WERI-Rb-1 (cell line): ENCODE results near the gene LRRC31.

Source experiments
- DNase-seq: peaks from one replicate; pipeline ENCODE4 v3.0.0-alpha.2; 2020
- H3K27ac ChIP-seq: fragments of 250-450 bp; sonication (Bioruptor Pico); 2 replicates; pipeline ENCODE4 v1.5.1; 2020; ENCODE audit warnings: mild to moderate bottlenecking, moderate library complexity
- H3K27me3 ChIP-seq: fragments of 250-450 bp; sonication (Bioruptor Pico); 2 replicates; pipeline ENCODE4 v1.5.1; 2021; ENCODE audit warnings: mild to moderate bottlenecking, low read depth, moderate library complexity; ENCODE audit not compliant: insufficient read depth, severe bottlenecking
- H3K36me3 ChIP-seq: fragments of 250-450 bp; sonication (Bioruptor Pico); 2 replicates; pipeline ENCODE4 v1.5.1; 2020; ENCODE audit warnings: mild to moderate bottlenecking, moderate library complexity
- H3K4me3 ChIP-seq: 2 replicates; pipeline ENCODE4 v1.5.1; 2011; ENCODE audit warnings: low read depth, mild to moderate bottlenecking, control low read depth, low read length
- H3K9me3 ChIP-seq: fragments of 250-450 bp; sonication (Bioruptor Pico); 2 replicates; pipeline ENCODE4 v1.5.1; 2021; ENCODE audit warnings: mild to moderate bottlenecking, moderate library complexity; ENCODE audit not compliant: severe bottlenecking
- CTCF ChIP-seq: IDR thresholded peaks from 2 replicates; pipeline ENCODE4 v1.5.1; 2011; ENCODE audit warnings: low read depth, mild to moderate bottlenecking, control low read depth, inconsistent platforms, low read length

The LRRC31 gene

GRCh38 chr3:169813278-169813677 is 56.5 kb downstream of the LRRC31 start:
- H3K4me3 ChIP-seq: peak overlapping the region; percentile 96
- H3K27ac ChIP-seq: peak overlapping the region; percentile 89; the same call in 1 of the 2 replicates
- TF ChIP-seq CTCF: no peak
- H3K9me3 ChIP-seq: peaks cover 3% of the 10 kb centered on the region
- no peak for DNase-seq
- H3K27me3 ChIP-seq: no peaks in the 10 kb centered on the region
- H3K36me3 ChIP-seq: no peaks in the 10 kb centered on the region

- Histone ChIP-seq H3K27ac (peak within 1 kb of the TSS; percentile 89), H3K36me3 (no peaks in the 10 kb centered on the region), H3K4me3 (peak within 1 kb of the TSS; percentile 96), H3K9me3 (peaks cover 3% of the 10 kb centered on the region), H3K27me3 (no peaks in the 10 kb centered on the region)
- TF ChIP-seq CTCF: no peak
- peak; percentile 93 for DNase-seq
Measured at GRCh38 chr3:169812332-169813235, 57.2 kb downstream of the LRRC31 start, which contains the start of the genes LRRC34 and LRRIQ4. TSS of gene LRRC34 (minus strand) at chr3:169812904. CDS start at chr3:169812548, 356 bp downstream. TSS of gene LRRIQ4 (plus strand) at chr3:169812870. CDS start at chr3:169821922, 9,052 bp downstream.

- H3K27me3 ChIP-seq: no peaks in the 10 kb centered on the region
- peaks cover 3% of the 10 kb centered on the region; the same call in 1 of the 2 replicates for H3K36me3 ChIP-seq
- peak overlapping the region; percentile 96 for H3K4me3 ChIP-seq
- H3K9me3 ChIP-seq: peaks cover 3% of the 10 kb centered on the region
- DNase-seq: peak; percentile 46
- peak overlapping the region; percentile 89 for H3K27ac ChIP-seq
- TF ChIP-seq CTCF: no peak
Measured at GRCh38 chr3:169811631-169812331, 58.0 kb downstream of the LRRC31 start.

GRCh38 chr3:169809230-169809795 is 60.4 kb downstream of the LRRC31 start:
- Histone ChIP-seq H3K36me3 (peaks cover 3% of the 10 kb centered on the region; the same call in 1 of the 2 replicates), H3K27ac (no peak overlapping the region), H3K4me3 (no peak overlapping the region), H3K27me3 (no peaks in the 10 kb centered on the region), H3K9me3 (no peaks in the 10 kb centered on the region)
- TF ChIP-seq CTCF: no peak
- DNase-seq: no peak

- TF ChIP-seq CTCF: no peak
- Histone ChIP-seq H3K36me3 (peaks cover 16% of the 10 kb centered on the region), H3K27me3 (no peaks in the 10 kb centered on the region), H3K4me3 (no peak overlapping the region), H3K9me3 (no peaks in the 10 kb centered on the region), H3K27ac (no peak overlapping the region)
- DNase-seq: no peak
Measured at GRCh38 chr3:169804681-169805080, 65.1 kb downstream of the LRRC31 start.
